ENCODE results near the gene THSD7A.

The THSD7A gene
- 0 reads per million in 2 donors for total RNA-seq

- DNase-seq: no peak
These were observed at the start of gene THSD7A for GRCh38 chr7:11831736-11832495. Gene THSD7A, minus strand, starts transcription at chr7:11832198. Its CDS starts 252 bp downstream, at chr7:11831946.

GRCh38 chr7:11881680-11882079 lies 49.7 kb upstream of the THSD7A start:
- no peak for DNase-seq

GRCh38 chr7:11875635-11876034 lies 43.6 kb upstream of the THSD7A start:
- DNase-seq: no peak

- DNase-seq: no peak
These were observed 33.7 kb upstream of the THSD7A start for GRCh38 chr7:11865671-11866070.

GRCh38 chr7:11858622-11859302 lies 26.8 kb upstream of the THSD7A start:
- DNase-seq: no peak

- DNase-seq: no peak
These were observed 26.0 kb upstream of the THSD7A start for GRCh38 chr7:11858026-11858425.

- DNase-seq: no peak
These were observed 16.3 kb upstream of the THSD7A start for GRCh38 chr7:11848251-11848650.

GRCh38 chr7:11847336-11847735 lies 15.3 kb upstream of the THSD7A start:
- no peak for DNase-seq

- DNase-seq: no peak
These were observed 14.5 kb upstream of the THSD7A start for GRCh38 chr7:11846361-11846955.

- no peak for DNase-seq
These were observed 11.2 kb upstream of the THSD7A start for GRCh38 chr7:11843113-11843765.

GRCh38 chr7:11841657-11842056 lies 9.7 kb upstream of the THSD7A start:
- no peak for DNase-seq

GRCh38 chr7:11835260-11835659 lies 3.3 kb upstream of the THSD7A start:
- no peak for DNase-seq

- DNase-seq: no peak
These were observed 1.4 kb upstream of the THSD7A start for GRCh38 chr7:11833431-11833830.

- no peak for DNase-seq
These were observed 752 bp downstream of the THSD7A start for GRCh38 chr7:11831156-11831735.

- DNase-seq: no peak
These were observed 1.3 kb downstream of the THSD7A start for GRCh38 chr7:11830582-11831155.

- no peak for DNase-seq
These were observed 2.0 kb downstream of the THSD7A start for GRCh38 chr7:11829954-11830353.

GRCh38 chr7:11819947-11820346 lies 12.1 kb downstream of the THSD7A start:
- DNase-seq: no peak

- no peak for DNase-seq
These were observed 12.7 kb downstream of the THSD7A start for GRCh38 chr7:11819271-11819670.

- no peak for DNase-seq
These were observed 13.7 kb downstream of the THSD7A start for GRCh38 chr7:11818281-11818680.

GRCh38 chr7:11817111-11817740 lies 14.8 kb downstream of the THSD7A start:
- no peak for DNase-seq

GRCh38 chr7:11811709-11812108 lies 20.3 kb downstream of the THSD7A start:
- DNase-seq: no peak

GRCh38 chr7:11810043-11810625 lies 21.9 kb downstream of the THSD7A start:
- DNase-seq: no peak

All from activated gamma-delta T cell (primary cell).